Heart left ventricle (tissue), 16 donors: ENCODE data around the gene ARID3A. TPM values are rescaled to one million over a fixed set of nuclear protein-coding genes. Genes with fewer than 3 reads are reported as not detected.
A peak's percentile ranks its signal among the peaks of the same experiment; 100 is the strongest.

Experiments used
- ATAC-seq, 4 donors: fragments of 200-7000 bp; cut with Tn5 transposase; one replicate each; pipeline ENCODE4 v1.9.1; 2020 to 2022; ENCODE audit warnings: moderate library complexity in 4 of 4, mild to moderate bottlenecking in 3 of 4, moderate number of reproducible peaks in 1 of 4
- DNase-seq, 5 donors: peaks; one replicate each; pipeline ENCODE4 v3.0.0-alpha.2; 2020
- H3K27ac ChIP-seq, 12 donors: fragments of 200-600 bp; sonication (generic) in 4 of 12; one replicate each; pipeline versions ENCODE4 v1.5.0 to v1.8.0; 2016 to 2022; ENCODE audit warnings: mild to moderate bottlenecking in 2 of 12
- H3K27me3 ChIP-seq, 9 donors: fragments of 200-600 bp; sonication (generic) in 2 of 9; one replicate each; pipeline versions ENCODE4 v1.5.1 to v1.8.0; 2016 to 2022; ENCODE audit warnings: mild to moderate bottlenecking in 3 of 9
- H3K36me3 ChIP-seq, 9 donors: fragments of 200-600 bp; sonication (generic) in 2 of 9; one replicate each; pipeline versions ENCODE4 v1.5.0 to v1.8.0; 2018 to 2022; ENCODE audit warnings: mild to moderate bottlenecking in 2 of 9
- H3K4me1 ChIP-seq, 12 donors: fragments of 200-600 bp; sonication (generic) in 4 of 12; one replicate each; pipeline versions ENCODE4 v1.5.0 to v1.8.0; 2016 to 2022; ENCODE audit warnings: mild to moderate bottlenecking in 3 of 12
- H3K4me3 ChIP-seq, 12 donors: fragments of 200-600 bp; sonication (generic) in 4 of 12; one replicate each; pipeline versions ENCODE4 v1.5.0 to v1.8.0; 2017 to 2022; ENCODE audit warnings: mild to moderate bottlenecking in 9 of 12, moderate library complexity in 4 of 12
- H3K9me3 ChIP-seq, 12 donors: fragments of 200-600 bp; sonication (generic) in 4 of 12; one replicate each; pipeline versions ENCODE4 v1.5.0 to v1.8.0; 2016 to 2022; ENCODE audit warnings: mild to moderate bottlenecking in 1 of 12
- POLR2A ChIP-seq, 2 donors: fragments of 450-650 bp; IDR thresholded peaks; one replicate each; pipeline ENCODE4 v1.6.1; 2017; ENCODE audit warnings: antibody characterized with exemption in 2 of 2, mild to moderate bottlenecking in 2 of 2, moderate library complexity in 2 of 2
- WGBS, 4 donors: extraction: QIAGEN DNeasy Blood & Tissue Kit in 2 of 4; methylation state at CpG; one replicate each; pipeline versions ENCODE4 v1.1.5 to v1.1.7; 2013 to 2018; 5-methylcytosine and 5-hydroxymethylcytosine counted together
- intact Hi-C, 10 donors: fragments of 100-400 bp; cut with DNase I; formaldehyde crosslinking; loops; one replicate each; pipeline versions ENCODE4 v1.11.1 to v1.14.2; 2022
- polyA plus RNA-seq, 2 donors: library from polyadenylated mRNA; stranded (reverse); fragments of 200-250 nt; gene quantifications; one replicate each; pipeline ENCODE4 v1.2.3, GENCODE V29; 2013
- total RNA-seq, 9 donors: library from RNA; depleted of rRNA in 2 of 9; stranded (reverse); fragments of >200 nt in 2 of 9; fragmentation: NEBNext Ultra II Directional in 3 of 9; extraction: Animal tissue kit (Norgen Biotek cat#: 25700) in 3 of 9; gene quantifications; one replicate each; pipeline versions ENCODE4 v1.1.0 to v1.2.4, GENCODE V29; 2016 to 2023
- TF ChIP-seq, protein P1 (sequence below), 12 donors: fragments of 200-600 bp; sonication (generic) in 4 of 12; IDR thresholded peaks; one replicate each; pipeline versions ENCODE4 v1.5.0 to v1.8.0; 2018 to 2022; ENCODE audit warnings: antibody characterized with exemption in 12 of 12, mild to moderate bottlenecking in 5 of 12
- donor health status: ischemic (EF 13 %, LVEDD 7.1; RV severe dilation, severe dysfunction).
- donor health status: healthy with polysubstance abuse.
- donor health status: DM: no; HTN: yes; CAD: no.
- donor health status: DM: no; HTN: no; CAD: no.
- donor health status: ischemic (EF 25% LVEDD 6.9; RV normal size, moderate dysfunction).
- donor health status: ischemic (EF 25% LVEDD 5.7; RV mildly dilated, moderate dysfunction).
- donor health status: healthy.
- donor health status: DM: yes; HTN: yes; CAD: no.
- donor health status: ischemic (EF 35%, LVEDD 5.7; RV mildly dilated, moderate dysfunction).
- donor health status: nonischemic (EF 11% LVEDD 7.7; RV severe dilation, severe dysfunction).
- donor health status: DM: yes; HTN: yes; CAD: no.
- donor health status: PGD.
- donor health status: ischemic (EF 29% LVEDD 5.4; RV normal size, mild dysfunction).
- donor health status: nonischemic (EF 23%, LVEDD 6.1; RV moderate dilation, normal function).

ARID3A gene
- total and polyA plus RNA-seq, 11 donors, result 1.9 to 15.7 (median 5.8) TPM

DNA sequence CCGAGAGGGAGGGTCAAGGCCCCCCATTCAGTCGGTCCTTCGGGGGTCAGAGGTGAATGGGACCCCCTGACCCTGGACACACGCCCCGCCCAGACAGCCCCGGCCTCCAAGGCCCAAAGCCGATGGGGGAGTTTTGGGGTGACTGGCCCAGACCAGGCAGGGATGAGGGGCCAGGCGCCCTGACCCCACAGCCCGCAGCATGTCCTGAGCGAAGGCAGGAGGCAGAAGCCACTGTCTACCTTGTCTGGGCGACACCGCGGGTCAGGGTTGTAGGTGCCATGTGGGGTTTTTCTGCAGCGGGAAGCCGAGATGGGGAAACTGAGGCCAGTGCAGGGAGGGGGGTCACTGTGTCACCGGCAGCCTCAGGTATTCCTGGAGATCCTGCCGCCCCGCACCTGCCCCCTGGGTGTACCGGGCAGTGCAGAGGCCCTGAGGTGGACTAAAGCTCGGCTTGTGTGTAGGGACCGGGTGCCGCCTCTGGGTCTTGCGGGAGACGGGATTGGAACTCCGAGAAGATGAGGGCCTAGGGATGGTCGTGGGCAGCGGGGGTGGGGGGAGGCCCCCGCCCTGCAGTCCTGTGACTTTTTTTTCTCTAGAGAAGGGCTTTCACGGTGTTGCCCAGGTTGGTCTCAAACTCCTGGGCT is 8.5 kb downstream of the ARID3A start:
- ATAC-seq (no peak), DNase-seq (no peak)
- no peak for TF ChIP-seq POLR2A (IDR thresholded peaks at IDR 0.05)
- TF ChIP-seq, protein P1, sequence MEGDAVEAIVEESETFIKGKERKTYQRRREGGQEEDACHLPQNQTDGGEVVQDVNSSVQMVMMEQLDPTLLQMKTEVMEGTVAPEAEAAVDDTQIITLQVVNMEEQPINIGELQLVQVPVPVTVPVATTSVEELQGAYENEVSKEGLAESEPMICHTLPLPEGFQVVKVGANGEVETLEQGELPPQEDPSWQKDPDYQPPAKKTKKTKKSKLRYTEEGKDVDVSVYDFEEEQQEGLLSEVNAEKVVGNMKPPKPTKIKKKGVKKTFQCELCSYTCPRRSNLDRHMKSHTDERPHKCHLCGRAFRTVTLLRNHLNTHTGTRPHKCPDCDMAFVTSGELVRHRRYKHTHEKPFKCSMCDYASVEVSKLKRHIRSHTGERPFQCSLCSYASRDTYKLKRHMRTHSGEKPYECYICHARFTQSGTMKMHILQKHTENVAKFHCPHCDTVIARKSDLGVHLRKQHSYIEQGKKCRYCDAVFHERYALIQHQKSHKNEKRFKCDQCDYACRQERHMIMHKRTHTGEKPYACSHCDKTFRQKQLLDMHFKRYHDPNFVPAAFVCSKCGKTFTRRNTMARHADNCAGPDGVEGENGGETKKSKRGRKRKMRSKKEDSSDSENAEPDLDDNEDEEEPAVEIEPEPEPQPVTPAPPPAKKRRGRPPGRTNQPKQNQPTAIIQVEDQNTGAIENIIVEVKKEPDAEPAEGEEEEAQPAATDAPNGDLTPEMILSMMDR (IDR thresholded peaks at IDR 0.05), result no peak
- H3K4me3 ChIP-seq, result peak overlapping the region in 5 of 12 donors; percentile 8 to 19 (median 15)
- peaks cover 0 to 9% (median 0%) of the 10 kb centered on the region in 9 donors for H3K36me3 ChIP-seq
- 75 to 93% (median 81%) methylated on average over 13 to 29 of the region's 29 CpGs for WGBS, 4 donors
- no peaks in the 10 kb centered on the region for H3K9me3 ChIP-seq
- no peaks in the 10 kb centered on the region for H3K27me3 ChIP-seq
- intact Hi-C loops, result no loop called here
- H3K4me1 ChIP-seq, result peaks cover 4 to 40% (median 31%) of the 10 kb centered on the region in 12 donors
- peak overlapping the region in 10 of 12 donors; percentile 40 to 79 (median 74) for H3K27ac ChIP-seq

DNA sequence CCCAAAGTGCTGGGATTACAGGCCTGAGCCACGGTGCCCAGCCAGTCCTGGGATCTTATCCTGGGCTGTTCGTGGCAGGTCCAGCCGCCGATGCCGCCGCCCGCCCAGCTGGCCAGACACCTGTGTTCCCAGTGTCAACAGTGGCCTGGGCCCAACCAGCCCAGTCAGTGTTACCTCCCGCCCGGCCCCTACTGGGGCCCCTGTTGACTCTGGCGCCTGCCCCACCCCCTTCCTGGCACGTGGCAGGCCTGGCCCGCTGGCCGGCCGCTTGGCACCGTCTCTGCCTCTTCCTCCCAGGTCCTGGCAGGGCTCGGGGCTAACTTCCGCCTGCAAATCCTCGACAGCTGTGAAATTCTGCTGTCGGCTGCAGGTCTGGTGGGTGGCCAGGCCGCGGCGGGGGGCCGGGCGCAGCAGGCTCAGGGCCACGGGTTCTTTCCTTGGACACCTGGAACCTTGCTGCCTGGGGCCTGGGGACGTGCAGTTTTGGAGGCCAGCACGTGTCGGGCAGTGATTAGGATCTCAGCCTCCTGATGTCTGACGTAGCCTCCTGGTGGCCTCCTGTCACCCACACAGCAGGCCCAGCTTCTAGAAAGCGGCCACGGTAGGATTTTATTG is 9.1 kb downstream of the ARID3A start:
- H3K4me1 ChIP-seq, result peaks cover 4 to 46% (median 31%) of the 10 kb centered on the region in 12 donors
- H3K27ac ChIP-seq, result peak overlapping the region in 10 of 12 donors; percentile 39 to 79 (median 74)
- H3K4me3 ChIP-seq, result peak overlapping the region in 5 of 12 donors; percentile 8 to 19 (median 15)
- H3K9me3 ChIP-seq, result no peaks in the 10 kb centered on the region
- 9 to 19% (median 11%) methylated on average over 14 to 31 of the region's 31 CpGs for WGBS, 4 donors
- peaks cover 0 to 3% (median 0%) of the 10 kb centered on the region in 9 donors for H3K36me3 ChIP-seq
- TF ChIP-seq, protein P1 (IDR thresholded peaks at IDR 0.05), result no peak
- no peak for TF ChIP-seq POLR2A (IDR thresholded peaks at IDR 0.05)
- no peaks in the 10 kb centered on the region for H3K27me3 ChIP-seq
- DNase-seq (peak; percentile 89 to 94 (median 92)), ATAC-seq (peak; percentile 91 to 96 (median 92))
- intact Hi-C loops, result loop anchor here in 1 of 10 donors (5.0 kb wide), 1 partner anchor 42 kb away; no protein-coding TSS in a partner anchor

DNA sequence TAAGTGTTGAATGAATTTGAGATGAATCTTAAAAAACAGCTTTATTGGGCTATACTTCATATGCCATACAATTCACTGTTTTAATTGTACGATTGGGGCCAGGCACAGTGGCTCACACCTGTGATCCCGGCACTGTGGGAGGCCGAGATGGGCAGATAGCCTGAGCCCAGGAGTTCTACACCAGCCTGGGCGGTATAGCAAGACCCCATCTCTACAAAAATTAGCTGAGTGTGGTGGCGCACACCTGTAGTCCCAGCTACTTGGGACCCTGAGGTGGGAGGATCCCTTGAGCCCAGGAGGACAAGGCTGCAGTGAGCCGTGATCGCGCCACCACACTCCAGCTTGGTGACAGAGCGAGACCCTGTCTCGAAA is 10.3 kb downstream of the ARID3A start:
- Histone ChIP-seq H3K9me3 (no peaks in the 10 kb centered on the region), H3K36me3 (no peaks in the 10 kb centered on the region), H3K27me3 (no peaks in the 10 kb centered on the region), H3K4me1 (peaks cover 4 to 57% (median 32%) of the 10 kb centered on the region in 12 donors), H3K4me3 (no peak overlapping the region), H3K27ac (no peak overlapping the region)
- intact Hi-C loops, result loop anchor here in 1 of 10 donors (5.0 kb wide), 1 partner anchor 41 kb away; no protein-coding TSS in a partner anchor
- no peak for DNase-seq
- ATAC-seq, result no peak
- WGBS, 4 donors, result 93 to 98% (median 98%) methylated on average over 9 to 10 of the region's 10 CpGs
- TF ChIP-seq, protein P1 (IDR thresholded peaks at IDR 0.05), result no peak
- TF ChIP-seq POLR2A (IDR thresholded peaks at IDR 0.05), result no peak

DNA sequence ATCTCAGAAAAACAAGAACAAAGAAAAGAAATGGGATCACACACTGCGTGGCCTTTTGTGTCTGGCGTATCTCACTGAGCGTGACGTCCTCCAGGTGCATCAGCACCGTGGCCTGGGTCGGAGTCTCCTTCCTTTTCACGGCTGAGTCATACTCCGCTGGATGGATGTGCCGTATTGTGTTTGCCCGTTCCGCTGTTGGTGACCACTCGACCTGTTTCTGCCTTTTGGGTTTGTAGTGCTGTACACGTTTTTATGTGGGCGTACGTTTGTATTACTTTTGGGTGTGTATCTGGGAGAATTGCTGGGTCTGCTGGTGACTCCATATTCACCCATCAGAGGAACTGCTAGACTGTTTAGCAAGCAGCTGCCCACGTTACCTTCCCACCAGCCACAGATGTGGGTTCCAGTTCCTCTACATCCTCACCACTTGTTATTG is 11.4 kb downstream of the ARID3A start:
- ATAC-seq (no peak), DNase-seq (no peak)
- TF ChIP-seq, protein P1 (IDR thresholded peaks at IDR 0.05), result no peak
- H3K36me3 ChIP-seq, result no peaks in the 10 kb centered on the region
- no peak overlapping the region for H3K27ac ChIP-seq
- no peaks in the 10 kb centered on the region for H3K27me3 ChIP-seq
- H3K4me1 ChIP-seq, result peaks cover 4 to 57% (median 35%) of the 10 kb centered on the region in 12 donors
- 90 to 96% (median 94%) methylated on average over 16 of the region's 16 CpGs for WGBS, 4 donors
- H3K4me3 ChIP-seq, result no peak overlapping the region
- H3K9me3 ChIP-seq, result no peaks in the 10 kb centered on the region
- intact Hi-C loops, result loop anchor here in 1 of 10 donors (5.0 kb wide), 1 partner anchor 40 kb away; no protein-coding TSS in a partner anchor
